GM18873 (cell line): Measurements from ENCODE around the gene GSTM4.

Experiments
- ATAC-seq: cut with Tn5 transposase; IDR thresholded peaks from one replicate; pipeline ENCODE4 v1.9.1; 2021; ENCODE audit warnings: mild to moderate bottlenecking, moderate library complexity, moderate number of reproducible peaks; ENCODE audit not compliant: unreplicated experiment, low FRiP score

GSTM4 gene

DNA sequence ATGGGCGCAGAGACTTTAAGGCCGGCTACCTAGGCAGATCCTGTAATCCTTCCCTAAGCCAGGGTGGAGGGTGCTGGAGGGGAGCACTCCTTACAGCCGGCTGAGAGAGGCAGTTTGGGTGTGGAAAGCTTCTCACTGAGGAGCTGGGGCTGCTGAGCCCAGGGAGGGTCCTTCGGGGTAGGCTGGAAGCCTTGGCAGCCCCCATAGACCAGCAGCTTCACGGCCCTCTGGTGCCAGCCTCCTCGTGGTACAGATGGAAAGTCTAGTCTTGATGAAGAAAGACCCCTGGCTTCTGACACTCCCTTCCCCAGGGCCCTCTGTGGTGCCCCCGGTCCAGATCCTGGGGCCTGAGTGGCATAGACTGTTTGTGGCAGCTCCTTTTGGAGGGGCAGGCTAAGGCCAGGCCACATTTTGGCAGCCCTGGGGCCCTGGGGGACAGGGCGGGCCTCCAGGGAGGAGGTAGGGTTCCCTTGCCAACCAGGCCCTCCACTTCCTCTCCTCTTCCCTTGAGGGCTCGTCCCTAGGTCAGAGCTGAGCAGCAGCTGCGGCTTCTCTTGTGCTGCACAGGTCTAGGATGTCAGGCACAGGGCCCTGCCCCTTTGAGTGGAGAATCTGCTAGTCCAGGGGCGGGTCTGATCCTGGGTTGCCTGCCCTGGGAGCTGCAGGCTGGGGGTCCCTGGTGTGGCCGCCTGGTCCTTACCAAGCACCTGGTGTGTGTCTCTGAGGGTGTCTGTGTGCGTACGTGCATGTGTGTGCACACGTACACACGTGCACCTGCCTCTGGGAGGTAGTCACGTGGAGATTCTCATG is 31.5 kb upstream of the GSTM4 start:
- no peak for ATAC-seq

DNA sequence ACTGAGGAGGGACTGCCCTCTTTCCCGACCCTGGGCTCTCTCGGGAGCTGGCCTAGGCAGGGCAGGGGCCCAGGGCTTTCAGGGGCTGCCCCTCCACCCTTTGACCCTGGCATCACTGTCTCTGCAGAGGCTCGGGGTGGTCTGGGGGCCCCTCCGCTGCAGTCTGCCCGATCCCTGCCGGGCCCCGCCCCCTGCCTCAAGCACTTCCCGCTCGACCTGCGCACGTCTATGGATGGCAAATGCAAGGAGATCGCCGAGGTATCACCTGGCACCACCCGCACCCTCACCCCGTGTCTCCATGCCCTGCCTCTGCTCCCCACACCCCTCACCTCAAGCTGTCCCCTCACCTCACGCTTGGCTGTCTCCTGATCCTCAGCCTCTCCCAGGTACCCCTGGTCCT is 30.7 kb upstream of the GSTM4 start:
- no peak for ATAC-seq

DNA sequence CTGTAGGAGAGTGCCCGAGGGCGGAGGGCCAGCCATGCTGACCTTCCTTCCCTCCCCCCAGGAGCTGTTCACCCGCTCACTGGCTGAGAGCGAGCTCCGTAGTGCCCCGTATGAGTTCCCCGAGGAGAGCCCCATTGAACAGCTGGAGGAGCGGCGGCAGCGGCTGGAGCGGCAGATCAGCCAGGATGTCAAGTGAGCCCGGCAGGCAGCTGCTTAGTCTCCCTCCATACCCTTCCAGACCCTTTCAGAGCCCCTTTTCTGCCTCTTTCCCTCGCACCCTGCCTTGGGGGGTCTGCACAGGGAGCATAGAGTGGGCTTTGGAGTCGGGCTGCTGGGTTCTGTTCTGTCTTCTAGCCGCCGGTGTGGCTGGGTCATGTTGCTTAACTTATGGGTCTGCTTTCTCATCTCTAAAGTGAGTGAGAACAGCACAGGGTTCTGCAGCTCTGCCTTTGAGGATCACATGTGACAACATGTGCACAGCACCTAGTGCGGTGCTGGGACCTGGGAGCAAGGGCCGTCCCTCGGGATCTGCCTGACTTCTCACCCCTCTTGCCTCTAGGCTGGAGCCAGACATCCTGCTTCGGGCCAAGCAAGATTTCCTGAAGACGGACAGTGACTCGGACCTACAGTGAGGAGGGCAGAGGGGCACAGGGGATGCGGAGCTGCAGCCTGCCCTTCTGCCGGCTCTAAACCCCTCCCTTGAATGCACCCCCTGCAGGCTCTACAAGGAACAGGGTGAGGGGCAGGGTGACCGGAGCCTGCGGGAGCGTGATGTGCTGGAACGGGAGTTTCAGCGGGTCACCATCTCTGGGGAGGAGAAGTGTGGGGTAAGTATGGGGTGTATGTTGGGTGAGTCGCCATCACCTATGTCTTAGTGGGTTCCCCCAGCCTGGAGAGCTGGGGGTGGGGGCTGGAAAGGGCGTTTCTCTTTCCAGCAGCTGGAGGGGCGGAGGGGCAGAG is 30.0 kb upstream of the GSTM4 start:
- ATAC-seq: no peak

DNA sequence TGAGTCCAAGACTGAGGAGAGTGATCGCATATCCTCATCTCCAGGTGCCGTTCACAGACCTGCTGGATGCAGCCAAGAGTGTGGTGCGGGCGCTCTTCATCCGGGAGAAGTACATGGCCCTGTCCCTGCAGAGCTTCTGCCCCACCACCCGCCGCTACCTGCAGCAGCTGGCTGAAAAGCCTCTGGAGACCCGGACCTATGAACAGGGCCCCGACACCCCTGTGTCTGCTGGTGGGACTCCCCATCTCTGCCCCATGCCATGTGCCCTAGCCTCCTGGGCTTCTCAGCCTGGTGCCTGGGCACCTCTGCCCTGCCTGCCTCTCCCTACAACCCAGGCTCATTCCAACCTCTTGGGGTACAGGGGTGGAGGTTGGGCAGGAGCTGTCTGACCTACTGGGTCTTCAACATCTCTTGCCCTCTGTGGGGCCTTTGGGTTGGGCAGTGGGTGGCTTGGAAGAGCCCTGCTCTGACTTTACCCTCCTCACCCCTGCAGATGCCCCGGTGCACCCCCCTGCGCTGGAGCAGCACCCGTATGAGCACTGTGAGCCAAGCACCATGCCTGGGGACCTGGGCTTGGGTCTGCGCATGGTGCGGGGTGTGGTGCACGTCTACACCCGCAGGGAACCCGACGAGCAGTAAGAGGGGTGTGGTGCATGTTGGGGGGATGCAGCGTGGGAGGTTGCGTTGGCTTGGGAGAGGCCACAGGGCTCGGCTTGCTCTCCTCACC is 29.1 kb upstream of the GSTM4 start:
- ATAC-seq: no peak

DNA sequence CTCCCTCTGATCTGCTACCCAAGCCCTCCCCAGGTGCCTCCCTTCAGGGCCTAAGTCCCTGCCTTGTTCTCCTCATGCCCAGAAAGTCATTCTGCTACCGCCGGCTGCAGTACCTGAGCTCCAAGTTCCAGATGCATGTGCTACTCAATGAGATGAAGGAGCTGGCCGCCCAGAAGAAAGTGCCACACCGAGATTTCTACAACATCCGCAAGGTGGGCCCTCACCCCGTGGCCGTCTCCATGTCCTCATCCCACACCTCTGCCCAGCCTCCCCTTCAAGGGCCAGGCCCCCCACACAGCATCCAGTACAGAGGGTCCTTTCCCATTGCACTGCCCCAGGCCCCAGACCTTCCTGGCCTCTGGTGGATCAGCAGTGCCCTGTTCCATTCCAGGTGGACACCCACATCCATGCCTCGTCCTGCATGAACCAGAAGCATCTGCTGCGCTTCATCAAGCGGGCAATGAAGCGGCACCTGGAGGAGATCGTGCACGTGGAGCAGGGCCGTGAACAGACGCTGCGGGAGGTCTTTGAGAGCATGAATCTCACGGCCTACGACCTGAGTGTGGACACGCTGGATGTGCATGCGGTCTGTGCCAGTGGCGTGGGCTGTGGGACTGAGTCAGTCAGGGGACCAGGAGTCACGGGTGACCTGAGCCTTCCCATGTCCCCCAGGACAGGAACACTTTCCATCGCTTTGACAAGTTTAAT is 28.1 kb upstream of the GSTM4 start:
- ATAC-seq: no peak

DNA sequence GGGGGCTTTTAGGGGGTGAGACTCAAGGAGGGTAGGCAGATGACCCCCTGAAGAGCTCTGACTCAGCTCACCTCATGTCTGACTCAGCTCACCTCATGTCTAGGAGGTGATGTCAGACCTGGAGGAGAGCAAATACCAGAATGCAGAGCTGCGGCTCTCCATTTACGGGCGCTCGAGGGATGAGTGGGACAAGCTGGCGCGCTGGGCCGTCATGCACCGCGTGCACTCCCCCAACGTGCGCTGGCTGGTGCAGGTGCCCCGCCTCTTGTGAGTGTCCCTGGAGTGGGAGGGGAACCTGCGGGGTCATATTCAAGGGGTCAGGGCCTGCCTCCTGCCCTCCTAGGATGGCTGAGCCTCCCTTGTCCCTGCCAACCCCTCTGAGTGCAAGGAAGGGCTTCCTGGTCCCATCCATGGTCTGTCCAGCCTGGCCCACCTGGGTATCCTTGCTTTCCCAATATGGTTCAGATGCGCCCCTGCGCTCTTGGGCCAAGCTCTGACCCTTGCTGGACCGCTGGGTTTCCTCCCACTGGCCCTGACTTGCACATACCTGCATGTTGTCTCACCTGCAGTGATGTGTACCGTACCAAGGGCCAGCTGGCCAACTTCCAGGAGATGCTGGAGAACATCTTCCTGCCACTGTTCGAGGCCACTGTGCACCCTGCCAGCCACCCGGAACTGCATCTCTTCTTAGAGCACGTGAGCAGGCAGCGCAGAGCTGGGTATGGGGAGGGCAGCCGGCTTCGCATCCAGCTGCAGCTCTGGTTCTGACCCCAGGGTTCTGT is 27.2 kb upstream of the GSTM4 start:
- no peak for ATAC-seq

DNA sequence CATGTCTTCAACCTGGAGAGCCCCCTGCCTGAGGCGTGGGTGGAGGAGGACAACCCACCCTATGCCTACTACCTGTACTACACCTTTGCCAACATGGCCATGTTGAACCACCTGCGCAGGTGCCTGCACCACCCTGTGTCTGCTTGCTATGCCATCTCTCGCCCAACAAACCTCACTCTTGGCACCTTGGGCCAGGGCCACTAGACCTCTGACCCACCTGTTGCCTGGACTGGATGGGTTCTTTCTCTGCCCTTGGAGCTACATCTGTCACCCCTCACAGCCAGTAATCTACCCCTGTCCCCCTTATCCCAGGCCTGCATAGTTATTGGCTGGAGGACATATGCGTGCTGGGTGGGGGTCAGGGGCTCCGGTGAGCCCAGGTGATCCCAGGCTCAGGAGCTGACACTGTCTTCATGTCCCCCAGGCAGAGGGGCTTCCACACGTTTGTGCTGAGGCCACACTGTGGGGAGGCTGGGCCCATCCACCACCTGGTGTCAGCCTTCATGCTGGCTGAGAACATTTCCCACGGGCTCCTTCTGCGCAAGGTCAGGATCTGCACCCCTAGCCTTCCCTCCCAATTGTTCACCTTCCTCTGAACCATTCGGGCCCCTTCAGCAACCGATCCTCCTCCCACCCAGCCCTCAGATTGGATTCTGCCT is 26.4 kb upstream of the GSTM4 start:
- ATAC-seq: no peak

DNA sequence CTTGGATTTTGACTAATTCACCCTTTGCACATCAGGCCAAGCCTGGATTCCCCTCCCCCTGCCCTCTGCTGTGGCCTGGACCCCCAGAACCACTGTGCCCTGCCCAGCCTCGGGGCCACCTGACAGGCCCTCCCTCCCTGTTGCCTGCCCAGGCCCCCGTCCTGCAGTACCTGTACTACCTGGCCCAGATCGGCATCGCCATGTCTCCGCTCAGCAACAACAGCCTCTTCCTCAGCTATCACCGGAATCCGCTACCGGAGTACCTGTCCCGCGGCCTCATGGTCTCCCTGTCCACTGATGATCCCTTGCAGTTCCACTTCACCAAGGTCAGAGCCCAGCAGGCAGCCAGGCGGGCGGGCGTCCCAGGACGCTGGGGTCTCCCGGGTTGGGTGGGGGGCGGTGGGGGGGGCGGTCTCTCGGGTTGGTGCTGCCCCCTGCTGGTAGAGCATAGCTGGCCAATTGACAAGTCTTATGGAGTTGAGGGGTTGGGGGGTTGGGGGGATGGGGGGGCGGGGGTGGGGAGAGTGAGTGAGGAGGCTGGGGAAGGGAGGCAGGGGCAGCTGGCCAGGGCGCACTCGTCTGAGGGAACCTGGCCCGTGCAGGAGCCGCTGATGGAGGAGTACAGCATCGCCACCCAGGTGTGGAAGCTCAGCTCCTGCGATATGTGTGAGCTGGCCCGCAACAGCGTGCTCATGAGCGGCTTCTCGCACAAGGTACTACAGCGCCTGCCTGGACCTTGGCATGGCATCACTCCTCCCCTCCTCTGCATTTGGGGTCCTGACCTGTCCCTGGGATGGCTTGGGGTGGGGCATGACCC is 25.6 kb upstream of the GSTM4 start:
- ATAC-seq: no peak

DNA sequence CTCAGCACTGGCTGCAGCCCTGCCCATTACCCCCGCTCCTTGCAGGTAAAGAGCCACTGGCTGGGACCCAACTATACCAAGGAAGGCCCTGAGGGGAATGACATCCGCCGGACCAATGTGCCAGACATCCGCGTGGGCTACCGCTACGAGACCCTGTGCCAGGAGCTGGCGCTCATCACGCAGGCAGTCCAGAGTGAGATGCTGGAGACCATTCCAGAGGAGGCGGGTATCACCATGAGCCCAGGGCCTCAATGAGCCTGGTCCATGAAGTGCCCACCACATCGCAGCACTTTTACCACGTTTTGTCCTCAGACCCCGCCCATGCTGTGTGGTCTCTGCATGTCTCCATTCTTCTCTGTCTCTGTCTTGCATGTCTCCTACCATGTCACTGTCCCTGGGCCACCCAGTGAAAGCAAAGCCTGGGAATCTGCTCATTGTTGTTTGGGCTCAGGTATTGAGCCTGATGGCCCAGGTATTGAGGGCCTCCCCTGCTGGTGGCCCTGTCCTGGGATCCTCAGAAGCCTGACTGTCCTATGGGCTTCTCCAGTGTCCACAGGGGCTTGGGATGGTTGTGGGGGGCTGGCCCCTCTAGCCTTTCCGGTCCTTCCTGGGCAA is 24.9 kb upstream of the GSTM4 start:
- ATAC-seq: no peak

DNA sequence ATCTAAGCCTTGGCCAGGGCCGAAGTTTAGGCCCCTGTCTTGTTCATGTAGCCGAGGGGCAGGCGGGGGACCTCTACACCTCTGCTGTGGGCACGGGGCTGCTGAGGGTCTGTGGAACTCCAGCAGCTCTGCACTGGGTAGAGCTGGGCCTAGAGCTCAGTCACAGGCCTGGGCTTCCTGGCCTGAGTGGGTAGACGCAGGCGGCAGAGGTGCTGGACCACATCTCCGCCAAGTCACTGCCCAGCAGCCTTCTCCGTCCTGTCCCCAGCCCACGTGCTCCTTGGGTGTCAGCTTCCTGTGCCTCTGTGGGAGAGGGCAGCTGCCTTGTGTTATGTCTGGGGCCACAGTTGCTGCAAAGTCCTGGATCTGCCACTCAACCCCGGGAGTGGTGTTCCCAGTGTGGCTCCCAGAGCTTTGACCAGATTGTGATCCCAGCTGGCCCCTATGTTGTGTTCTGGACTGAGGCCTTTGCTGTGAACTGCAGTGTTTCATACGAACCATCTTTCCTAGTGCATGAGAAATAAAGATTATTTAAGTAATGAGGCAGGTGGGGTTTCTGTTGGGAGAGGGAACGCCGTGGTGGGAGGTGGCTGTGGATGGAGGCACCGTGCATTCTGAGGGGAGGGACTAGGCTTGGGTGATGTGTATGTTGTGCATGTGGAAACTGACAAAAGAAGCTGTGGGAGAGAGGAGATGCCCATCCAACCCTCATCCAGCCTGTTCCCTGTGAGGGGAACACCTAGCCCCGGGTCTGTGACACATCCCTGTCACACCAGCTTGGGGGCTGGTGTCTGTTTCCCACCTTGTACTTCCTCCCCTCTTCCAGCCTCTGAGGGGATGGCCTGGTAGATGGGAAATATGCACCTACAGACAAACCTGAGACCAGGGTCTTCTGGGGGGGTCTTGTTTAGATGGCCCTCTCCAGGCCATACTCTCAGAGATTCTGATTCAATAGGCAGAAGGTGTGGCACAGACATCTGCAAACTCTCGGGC is 24.1 kb upstream of the GSTM4 start:
- no peak for ATAC-seq

DNA sequence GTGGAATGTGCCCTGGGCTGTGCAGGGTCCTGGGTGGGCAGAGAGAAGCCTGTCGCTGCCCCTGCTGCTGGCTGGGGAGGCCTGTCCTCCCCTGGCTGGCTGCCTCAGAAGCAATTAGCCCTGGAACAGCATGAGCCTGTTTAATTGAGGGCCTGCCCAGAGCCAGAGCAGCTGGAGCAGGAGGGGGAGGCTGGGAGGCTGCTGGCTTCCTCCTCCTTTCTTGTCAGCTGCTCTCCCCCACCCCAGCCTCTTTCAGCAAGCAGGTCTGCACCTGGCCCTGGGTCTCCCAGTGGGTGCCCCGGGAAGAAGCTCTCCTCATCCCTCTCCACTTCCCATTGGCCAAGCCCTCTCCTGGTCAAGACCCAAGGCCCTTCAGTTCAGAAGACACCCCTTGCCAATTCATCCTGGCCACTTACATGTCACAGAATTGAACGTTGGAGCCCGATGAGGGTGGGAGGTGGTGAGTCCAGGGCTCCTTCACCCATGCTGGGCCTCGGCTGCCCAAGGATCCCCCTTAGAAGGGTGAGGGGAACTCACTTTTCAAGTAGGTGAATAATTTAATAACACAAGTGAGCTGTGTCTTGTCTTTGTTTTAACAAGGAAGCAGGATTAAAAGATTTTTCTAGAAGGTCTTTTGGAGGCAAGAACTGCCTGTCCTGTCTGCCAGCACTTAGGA is 23.1 kb upstream of the GSTM4 start:
- no peak for ATAC-seq

DNA sequence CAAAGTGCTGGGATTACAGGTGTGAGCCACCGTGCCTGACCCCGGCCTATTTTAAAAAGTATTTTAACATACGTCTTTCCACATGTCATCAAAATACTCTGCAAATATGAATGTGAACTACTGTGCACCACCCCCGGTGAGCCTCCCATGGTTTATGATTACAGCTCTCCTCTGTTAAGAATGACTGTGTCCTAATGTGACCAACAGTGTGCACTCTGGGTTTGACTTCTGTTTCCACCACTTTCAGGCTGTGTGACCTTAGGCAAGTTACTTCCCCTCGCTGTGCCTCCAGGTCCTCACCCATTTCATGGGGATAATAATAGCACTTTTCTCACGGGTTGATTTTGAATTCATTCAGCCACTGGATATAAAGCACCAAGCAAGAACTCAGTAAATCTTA is 21.6 kb upstream of the GSTM4 start:
- ATAC-seq: no peak

DNA sequence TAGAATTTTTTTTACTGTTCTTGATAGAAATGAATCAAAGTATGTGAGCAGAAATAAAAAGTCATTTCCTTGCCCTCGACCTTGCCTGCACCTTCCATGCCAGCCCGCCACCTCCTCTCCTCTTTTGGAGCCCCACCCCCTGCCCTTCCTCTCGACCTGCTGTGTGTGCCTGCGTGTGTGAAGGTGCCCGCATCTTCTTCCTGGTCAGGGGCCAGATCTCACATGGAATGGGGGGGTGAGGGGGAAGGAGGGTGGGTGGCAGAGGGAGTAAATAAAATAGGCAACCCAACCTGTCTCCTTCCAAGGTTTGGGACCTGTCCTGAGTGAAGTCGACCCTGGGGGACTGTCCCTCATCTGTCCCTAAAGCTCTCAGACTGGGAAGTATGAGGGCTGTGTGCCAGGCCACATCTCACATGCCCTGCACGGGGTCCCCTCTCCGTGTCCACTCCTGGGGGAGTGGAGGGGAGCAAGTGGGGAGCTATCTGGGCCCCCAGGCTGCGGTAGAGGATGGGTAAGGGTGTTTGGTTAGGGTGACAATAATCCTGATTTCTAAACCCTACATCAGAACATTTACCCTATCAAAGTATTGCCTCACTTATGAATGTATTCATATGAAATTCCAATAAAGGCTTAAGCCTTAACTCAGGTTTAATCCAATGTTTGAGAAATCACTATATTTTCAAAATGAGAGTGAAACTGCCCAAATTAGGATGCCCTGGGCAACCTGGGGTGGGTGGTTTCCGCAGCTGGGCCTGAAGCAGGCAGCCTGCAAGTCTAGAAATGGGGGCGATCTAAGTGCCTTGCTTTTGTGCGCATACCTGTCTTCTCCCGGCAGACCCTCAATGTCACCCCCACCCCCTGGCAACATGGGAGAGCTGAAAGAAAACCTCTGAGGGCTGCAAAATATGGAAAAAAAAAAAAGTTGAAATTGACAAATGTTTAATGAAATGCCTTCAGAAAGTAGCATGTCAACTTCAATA is 20.8 kb upstream of the GSTM4 start:
- no peak for ATAC-seq

DNA sequence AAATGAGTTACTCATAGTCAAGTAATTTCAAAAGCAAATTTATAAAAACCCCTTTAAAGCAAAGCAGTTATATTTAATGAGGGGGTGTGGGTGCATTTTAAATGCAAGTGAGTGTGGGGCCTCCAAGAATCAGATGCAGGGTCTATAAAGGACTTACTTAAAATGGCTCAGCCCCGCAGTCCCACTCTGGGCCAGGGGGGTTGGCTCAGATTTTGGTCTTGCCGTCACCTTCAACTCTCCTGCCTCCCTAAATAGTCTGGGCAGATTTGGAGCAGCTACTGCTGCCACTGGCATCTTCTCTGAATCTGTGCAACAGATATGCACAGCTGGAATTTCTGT is 20.1 kb upstream of the GSTM4 start:
- no peak for ATAC-seq
